ENCODE results near the gene HK3.

HK3 gene

GRCh38 chr5:176934309-176934930, 35.3 kb upstream of the HK3 start:
- TF ChIP-seq CTCF (IDR thresholded peaks at IDR 0.05): no peak

GRCh38 chr5:176929654-176930053, 30.5 kb upstream of the HK3 start:
- TF ChIP-seq CTCF (IDR thresholded peaks at IDR 0.05): no peak

GRCh38 chr5:176927562-176927961, 28.4 kb upstream of the HK3 start:
- TF ChIP-seq CTCF (IDR thresholded peaks at IDR 0.05): no peak

GRCh38 chr5:176922817-176923216, 23.7 kb upstream of the HK3 start:
- TF ChIP-seq CTCF (IDR thresholded peaks at IDR 0.05): no peak

GRCh38 chr5:176921714-176922113, 22.6 kb upstream of the HK3 start:
- TF ChIP-seq CTCF (IDR thresholded peaks at IDR 0.05): no peak

GRCh38 chr5:176918613-176919012, 19.5 kb upstream of the HK3 start:
- no peak for TF ChIP-seq CTCF (IDR thresholded peaks at IDR 0.05)

GRCh38 chr5:176916337-176916736, 17.2 kb upstream of the HK3 start:
- no peak for TF ChIP-seq CTCF (IDR thresholded peaks at IDR 0.05)

GRCh38 chr5:176915906-176916305, 16.8 kb upstream of the HK3 start:
- TF ChIP-seq CTCF (IDR thresholded peaks at IDR 0.05): no peak
